GM18520 (cell line): Measurements from ENCODE around the gene OR8B8.
"Not testable (repeated sequence)": the region's sequence is repeated elsewhere in the genome, so short reads cannot be mapped to it uniquely, and the experiment has no call there.

ENCODE experiments used
- ATAC-seq: cut with Tn5 transposase; IDR thresholded peaks from one replicate; pipeline ENCODE4 v1.9.1; 2021; ENCODE audit not compliant: unreplicated experiment

OR8B8 gene, protein sequence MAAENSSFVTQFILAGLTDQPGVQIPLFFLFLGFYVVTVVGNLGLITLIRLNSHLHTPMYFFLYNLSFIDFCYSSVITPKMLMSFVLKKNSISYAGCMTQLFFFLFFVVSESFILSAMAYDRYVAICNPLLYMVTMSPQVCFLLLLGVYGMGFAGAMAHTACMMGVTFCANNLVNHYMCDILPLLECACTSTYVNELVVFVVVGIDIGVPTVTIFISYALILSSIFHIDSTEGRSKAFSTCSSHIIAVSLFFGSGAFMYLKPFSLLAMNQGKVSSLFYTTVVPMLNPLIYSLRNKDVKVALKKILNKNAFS

DNA sequence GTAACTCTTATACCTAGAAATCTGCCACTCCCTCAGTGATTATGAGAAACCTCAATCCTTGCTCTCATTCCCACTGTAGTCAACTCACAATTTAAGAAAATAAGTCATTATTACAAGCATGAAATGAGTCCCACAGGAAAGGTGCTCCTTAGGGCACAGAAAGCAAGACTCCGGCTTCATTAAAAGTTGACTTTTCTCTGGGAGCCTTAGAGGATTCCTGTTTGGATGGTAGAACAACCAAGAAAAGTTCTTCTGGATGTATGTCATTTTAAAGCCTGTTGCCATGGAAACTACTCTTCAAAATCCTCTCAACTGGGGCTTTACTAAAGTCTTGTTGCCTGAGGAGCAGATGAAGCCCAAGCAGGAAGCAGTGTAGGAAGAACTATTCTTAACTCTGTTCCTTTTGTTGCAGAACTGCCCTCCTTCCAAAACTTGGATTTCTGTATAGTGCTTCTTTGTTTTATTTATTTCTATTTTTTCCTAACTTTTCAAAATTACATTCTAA is at the start of gene OR8B8:
TSS of gene OR8B8 (minus strand) at position 51 of the 505 bp plus-strand sequence. CDS start 4,611 bp downstream, outside the sequence.
- no peak for ATAC-seq

DNA sequence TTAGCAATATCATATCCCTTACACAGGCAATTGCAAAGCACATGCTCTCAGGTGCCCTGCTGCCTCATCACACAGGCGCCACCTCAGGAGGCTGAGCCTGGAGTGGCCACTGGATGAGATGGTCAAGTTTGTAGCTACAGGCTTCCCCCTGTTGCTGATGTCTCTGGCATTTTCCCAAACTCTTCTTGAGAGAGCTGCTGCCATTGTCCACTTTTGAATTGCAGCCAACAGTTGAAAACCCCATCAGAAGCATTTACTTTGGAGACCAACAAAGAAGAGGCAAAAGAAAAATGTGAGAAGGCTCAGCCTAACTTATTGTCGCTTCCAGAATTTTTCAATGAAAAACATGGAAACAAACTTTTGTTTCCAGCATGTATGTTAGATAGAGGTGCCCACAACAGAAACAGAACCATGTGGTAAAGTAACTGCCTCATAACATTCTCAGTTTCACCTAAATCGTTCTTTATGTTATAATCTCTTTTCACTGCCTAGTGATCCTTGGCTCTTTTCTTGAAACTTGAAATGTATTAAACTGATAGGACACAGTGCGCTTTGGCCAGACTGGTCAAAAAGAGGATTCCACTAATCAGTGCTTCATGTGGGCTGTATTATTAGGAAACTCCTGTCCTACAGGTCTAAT is 47.6 kb upstream of the OR8B8 start:
- no peak for ATAC-seq

DNA sequence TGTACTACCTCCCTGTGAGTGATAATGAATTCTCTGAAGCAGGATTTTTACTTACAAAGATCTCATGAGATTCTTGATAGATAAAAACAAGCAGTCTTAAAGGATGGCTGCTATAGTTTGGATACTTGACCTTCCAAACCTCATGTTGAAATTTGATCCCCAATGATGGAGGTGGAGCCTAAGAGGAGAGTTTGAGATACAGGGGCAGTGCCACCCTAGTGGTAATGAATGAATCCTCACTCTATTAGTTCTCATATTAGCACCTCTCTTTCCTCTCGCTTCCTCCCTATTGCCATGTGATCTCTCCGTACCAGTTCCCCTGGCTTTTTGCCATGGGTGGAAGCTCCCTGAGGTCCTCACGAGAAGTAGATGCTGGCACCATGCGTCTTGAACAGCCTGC is 37.9 kb upstream of the OR8B8 start:
- no peak for ATAC-seq

DNA sequence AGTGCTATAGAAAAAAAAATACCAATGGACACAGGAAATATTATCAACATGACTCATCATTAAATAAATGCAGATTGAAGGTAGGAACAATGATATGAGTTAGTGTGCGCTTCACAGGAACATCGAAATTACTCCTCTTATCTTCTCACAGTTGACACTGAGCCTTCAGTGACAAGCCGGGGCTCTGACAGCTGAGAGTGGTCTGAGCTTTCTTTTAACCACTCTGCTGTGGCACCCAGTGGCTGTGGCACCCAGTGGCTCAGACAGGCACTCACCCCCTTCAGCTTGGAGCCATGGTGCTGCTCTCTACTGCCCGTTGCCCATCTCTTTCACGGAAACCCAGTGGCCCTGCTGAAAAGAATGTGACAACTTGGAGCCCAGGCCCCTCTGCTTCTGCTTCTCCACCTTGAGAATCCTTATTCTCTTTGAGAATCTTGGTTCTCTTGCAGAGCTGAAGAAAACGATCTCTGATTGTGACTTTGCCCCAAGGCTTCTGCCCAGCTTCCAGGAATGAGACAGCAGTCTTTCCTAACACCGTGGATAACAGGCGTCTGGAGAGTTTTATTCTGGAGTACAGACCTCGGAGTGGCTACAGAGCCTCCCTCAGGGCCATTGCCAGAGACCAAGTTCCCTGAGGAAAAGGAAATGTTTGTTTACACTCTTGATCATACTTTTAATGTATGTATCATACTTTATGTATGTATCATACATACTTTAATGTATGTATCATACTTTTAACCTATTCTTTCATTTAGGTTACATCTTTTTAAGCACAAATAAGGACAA is 37.1 kb upstream of the OR8B8 start:
- ATAC-seq, result no peak

DNA sequence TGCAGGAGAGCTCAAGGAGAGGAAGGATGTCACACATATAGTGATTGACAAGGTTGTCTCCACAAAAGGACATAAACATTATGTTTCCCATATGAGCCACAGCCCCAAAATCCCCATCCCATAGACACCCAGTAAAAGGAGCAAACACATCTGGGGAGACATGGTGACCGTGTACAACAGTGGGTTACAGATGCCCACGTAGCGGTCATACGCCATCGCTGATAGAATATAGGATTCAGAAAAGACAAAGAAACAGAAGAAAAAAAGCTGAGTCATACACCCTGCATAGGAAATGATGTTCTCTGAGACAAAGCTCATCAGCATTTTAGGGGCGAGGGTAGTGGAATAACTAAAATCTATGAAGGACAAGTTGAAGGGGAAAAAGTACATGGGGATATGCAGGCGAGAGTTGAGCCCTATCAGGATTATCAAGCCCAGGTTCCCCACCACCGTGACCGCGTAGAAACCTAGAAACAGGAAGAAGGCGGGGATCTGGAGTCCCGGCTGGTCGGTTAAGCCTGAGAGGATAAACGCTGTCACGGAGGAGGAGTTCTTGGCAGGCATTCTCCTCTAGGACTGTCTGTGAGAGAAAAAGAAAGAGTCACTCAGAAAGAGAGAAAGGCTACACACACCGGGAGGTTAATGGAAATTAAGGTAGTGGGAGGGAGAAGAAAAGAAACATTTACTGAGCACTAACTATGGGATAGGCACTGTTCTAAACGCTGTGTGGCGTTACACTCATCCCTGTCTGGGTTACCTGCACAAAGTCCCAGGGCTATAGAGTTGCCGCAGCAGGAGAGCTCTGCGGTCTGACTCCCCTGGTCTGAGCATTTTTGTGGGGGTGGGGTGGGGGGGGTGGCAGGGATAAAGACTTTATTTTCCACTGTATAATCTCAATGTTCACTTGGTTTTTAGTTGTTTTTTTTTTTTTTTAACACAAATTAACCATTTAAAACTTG is 36.1 kb upstream of the OR8B8 start:
- no peak for ATAC-seq

DNA sequence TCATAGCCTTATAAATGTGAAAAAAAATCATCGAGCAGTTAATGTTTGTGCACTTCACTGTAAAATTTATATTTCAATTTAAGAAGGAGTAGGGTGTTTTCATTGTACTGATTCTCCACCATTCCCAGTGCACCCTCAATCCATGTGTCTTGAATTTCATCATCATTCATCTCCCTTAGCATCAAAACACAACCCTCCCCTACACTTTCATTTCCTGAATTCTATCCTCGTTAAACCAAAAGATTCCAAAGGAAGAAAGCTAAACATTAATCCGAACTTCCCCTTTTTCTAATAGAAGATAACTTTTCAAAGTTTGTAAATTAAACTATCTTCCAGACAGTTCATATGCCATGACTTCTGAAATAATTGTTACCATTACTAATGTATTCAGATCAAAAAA is 34.1 kb upstream of the OR8B8 start:
- ATAC-seq, result no peak

DNA sequence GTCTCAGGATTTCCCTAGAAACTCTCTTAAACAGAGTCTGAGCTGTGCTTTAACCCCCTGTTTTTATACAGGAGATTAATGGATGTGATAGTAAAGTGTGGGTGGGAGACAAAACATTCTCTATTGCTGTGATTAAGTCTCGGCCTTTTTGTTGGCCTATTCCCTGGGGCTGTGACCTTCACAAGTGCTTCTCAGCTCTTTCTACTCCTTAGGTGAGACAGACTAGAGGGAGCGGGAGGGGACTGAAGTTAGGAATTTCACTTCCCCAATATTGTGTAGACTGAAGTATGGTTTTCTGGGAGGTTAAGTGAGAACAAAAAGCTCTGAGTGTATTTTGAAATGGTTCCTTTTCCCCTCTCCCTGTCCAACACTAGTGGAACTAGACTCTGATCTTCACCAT is 29.8 kb upstream of the OR8B8 start:
- ATAC-seq, result no peak

DNA sequence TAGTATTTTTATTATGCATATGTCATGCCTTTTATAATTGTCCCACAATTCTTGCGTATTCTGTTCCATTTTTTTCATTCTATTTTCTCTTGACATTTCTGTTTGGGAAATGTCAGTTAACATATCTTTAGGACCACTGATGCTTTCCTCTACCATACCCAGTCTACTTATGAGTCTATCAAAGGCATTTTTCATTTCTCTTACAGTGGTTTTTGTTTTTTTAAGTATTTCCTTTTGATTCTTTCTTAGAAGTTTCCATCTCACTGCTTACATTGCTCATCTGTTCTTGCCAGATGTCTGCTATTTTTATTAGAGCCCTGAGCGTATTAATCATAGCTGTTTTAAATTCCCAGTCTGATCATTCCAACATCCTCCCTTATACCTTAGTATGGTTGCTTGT is 29.3 kb upstream of the OR8B8 start:
- ATAC-seq, result no peak

DNA sequence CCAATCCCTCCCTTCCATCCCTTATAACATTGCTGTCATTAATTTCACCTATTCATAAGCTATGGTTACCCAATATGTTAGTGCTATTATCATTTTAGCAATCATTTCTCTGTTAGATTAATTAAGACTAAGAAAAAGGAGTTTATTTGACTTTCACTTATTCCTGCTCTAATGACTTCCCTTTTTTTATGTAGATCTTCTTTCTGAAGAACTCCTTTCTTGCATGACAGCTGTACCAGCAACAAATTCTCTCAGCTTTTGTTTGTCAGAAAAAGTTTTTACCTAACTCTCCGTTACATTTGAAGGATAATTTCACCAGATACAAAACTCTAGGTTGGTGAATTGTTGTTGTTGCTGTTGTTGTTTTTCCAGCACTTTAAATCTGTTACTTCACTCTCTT is 28.6 kb upstream of the OR8B8 start:
- no peak for ATAC-seq

DNA sequence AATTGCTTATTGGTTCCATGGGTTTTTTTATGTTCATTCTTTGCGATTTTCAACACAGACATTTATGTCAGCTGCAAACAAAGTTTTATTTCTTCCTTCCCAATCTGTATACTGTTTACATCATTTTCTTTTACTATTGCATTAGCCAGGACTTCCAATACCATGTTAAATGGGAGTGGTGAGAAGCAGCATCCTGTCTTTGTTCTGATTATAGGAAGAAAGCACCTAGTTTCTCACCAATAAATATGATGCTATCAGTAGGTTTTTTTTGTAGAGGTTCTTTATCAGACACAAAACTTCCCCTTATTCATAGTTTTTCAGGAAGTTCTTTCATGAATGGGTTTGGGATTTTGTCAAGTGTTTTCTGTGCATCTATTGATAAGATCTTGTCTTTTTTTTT is 28.0 kb upstream of the OR8B8 start:
- no peak for ATAC-seq

DNA sequence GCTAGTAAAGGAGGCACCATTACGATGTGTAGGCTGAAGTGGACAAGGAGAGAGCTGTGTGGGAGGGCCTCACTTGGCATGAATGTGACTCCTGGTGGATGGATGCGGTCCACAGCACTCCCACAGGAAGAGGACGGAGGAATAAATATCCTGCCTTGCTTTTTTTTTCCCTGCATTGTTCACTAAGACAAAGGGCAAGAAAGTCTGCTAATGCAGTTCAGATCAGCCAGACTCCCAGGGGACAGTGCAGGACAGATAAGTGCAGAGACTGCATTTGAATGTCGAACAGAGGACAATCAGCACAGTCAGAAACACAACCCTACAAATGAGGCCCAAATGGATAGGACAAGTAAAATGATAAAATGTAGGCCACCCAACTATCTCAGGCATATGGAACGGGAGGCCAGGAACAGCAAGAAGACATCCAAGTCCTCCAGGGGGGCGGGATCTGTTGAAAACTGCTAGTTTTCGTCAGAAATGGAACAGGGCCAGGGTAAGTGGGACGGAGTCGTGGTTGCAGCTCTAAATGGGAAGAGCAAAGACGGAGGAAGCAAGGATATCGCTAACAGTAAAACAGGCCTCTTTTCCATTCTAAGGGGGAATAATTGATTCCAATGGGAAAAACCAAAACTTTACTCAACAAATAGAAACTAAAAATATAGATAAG is 25.2 kb upstream of the OR8B8 start:
- ATAC-seq, result no peak

DNA sequence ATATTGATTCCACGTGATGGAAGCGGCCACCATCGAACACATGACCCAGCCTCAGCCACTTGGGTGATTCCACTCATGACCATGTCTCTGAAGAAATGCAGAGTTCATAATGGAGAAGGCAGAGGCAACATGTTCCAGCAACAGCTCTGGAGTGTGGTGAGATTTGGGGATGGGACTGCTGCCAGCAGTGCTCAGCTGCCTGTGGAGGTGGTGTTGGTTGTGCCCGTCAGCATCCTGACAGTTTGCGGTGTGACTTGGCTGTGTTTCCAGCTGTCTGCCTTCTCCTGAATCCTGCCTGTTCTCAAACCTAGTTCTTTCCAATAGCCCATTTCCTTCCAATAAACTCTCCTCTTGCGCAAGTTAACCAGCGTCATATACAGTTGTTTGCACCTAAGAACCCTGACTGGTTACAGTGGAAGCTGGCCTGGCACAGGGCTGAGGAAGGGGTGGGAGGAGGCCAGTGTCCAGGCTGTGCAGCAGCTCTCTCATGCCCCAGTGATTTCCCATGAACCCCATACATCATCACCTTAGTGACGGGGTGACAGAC is 22.0 kb upstream of the OR8B8 start:
- ATAC-seq, result no peak

DNA sequence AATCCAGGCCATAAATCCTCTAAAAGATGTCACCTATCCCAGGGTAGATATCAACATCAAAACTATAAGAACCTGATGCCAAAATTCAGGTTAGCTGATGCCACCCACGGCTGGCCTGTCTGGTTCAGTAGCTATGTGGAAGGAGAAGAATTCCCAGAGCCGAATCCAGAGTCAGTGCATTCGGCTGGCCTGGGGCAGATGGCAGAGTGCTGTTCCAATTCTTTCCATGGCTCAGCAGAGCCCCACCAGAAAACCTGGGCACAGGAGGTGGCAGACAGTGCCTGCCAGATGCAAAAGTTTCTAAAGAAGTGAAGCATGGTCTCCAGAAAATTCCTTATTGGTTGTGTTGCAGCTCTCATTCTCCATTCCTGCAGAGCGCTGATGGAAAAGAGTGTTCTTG is 19.9 kb upstream of the OR8B8 start:
- no peak for ATAC-seq

DNA sequence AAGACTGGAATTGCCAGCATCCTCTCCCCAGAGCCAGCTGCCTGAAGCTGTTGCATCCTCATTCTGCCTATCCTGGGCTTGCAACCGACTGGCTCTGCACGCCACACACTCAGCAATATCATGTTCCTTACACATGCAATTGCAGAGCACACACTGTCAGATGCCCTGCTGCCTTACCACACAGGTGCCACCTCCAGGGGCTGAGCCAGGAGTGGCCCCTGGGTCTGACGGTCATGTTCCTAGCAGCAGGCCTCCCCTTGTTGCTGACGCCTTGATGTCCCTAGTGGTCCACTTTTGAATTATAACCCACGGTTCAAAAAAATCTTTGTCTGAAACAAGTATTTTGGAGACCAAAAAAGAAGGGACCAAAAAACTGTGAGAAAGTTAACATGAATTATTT is 18.5 kb upstream of the OR8B8 start:
- no peak for ATAC-seq

DNA sequence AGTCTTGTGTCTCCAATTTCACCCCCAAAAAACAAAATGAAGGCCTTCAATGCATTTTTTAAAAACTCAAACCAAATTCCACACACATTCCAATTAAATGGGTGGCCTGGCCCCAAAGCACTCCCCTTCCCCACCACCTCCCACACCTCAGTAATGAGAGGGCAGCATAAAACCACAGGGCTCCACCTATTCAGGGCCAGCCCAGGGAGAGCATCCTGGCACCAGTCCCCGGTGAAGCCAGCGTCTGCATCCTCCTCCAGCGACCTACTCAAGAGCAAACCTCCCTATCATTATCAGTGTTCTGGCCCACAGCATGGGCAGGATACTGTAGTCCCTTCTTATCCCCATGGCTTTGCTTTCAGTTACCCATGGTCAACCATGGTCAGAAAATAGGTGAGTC is 17.8 kb upstream of the OR8B8 start:
- no peak for ATAC-seq

DNA sequence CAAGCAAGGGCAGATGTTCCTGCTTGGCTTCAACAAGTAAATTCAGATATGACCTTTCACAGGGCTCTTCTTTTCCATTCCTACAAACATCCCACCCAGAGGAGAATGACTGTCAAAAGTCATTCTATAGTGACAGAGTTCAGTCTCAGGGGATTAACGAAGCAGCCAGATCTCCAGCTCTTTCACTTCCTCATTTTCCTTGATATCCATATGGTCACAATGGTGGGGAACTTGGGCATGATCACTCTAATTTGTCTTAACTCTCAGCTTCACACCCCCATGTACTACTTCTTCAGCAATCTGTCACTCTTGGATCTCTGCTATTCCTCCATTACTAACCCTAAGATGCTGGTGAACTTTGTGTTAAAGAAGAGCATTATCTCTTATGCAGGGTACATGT is 15.0 kb upstream of the OR8B8 start:
- no peak for ATAC-seq

DNA sequence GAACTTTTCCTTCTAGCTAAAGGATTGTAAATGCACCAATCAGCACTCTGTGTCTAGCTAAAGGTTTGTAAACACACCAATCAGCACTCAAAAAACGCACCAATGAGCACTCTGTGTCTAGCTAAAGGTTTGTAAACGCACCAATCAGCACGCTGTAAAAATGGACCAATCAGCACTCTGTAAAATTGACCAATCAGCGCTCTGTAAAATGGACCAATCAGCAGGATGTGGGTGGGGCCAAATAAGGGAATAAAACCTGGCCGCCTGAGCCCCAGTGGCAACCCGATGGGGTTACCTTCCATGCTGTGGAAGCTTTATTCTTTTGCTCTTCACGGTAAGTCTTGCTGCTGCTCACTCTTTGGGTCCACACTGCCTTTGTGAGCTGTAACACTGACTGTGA is 13.9 kb upstream of the OR8B8 start:
- not testable (repeated sequence) for ATAC-seq

DNA sequence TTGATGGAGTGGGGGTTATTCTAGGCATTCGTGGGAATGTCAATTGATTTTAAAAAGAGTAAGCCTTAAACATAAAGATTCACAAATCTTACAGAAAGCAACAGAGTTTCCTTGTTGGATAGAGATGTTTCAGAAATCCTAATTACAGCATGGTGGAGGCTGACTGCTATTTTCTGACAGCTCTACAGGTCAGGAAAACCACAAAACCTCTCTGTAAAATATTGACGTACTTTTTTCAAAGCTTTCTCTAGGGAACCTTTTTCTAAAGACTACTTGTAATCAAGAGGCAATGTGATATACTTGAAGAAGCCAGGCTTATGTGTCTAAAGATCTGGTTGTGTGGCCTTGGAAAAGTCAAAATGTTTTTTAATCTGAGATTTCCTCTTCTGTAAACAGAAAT is 9.1 kb upstream of the OR8B8 start:
- no peak for ATAC-seq

DNA sequence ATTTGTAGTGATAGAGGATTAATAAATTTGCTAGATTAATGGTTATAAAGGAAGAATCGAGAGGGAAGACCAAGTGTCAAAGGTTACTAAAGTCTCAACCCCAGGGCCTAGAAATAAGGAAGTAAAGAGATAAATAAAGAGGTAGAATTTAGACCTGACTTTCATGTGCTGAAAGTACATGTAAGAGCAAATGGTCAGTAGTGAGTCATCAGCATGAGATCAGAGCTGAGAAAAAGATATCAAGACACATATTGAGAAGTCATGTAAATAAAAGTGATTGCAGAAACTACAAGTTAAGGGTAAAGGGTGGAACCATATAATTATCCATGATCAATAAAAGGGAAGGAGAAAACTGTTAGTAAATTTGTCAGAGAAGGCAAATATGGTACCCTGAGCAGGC is 1.4 kb upstream of the OR8B8 start:
- no peak for ATAC-seq

DNA sequence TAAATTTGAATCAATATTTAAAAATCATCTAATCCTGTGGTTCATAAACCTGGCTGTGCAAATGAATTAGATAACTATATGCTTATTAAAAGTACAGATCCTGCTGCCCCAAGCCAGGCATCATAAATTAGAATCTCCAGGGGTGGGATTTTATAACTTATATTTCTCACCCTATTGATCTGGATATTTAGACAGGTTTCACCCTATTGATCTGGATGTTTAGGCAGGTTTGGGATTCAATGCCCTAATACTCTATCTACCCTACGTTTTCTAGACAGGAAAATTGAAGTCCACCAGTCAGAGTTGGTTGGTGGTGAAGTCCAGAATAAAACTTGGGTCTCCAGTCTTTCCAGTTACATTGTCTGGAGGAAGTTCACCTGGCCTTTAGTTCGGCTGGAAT is 2.6 kb downstream of the OR8B8 start:
- ATAC-seq, result no peak
